GM18508 (cell line): ENCODE data around the gene IFITM2.
"Not testable (repeated sequence)": the region's sequence is repeated elsewhere in the genome, so short reads cannot be mapped to it uniquely, and the experiment has no call there.

Experiments
- ATAC-seq: cut with Tn5 transposase; IDR thresholded peaks from one replicate; pipeline ENCODE4 v1.9.1; 2021; ENCODE audit warnings: moderate number of reproducible peaks; ENCODE audit not compliant: insufficient read depth, unreplicated experiment

IFITM2 gene

DNA sequence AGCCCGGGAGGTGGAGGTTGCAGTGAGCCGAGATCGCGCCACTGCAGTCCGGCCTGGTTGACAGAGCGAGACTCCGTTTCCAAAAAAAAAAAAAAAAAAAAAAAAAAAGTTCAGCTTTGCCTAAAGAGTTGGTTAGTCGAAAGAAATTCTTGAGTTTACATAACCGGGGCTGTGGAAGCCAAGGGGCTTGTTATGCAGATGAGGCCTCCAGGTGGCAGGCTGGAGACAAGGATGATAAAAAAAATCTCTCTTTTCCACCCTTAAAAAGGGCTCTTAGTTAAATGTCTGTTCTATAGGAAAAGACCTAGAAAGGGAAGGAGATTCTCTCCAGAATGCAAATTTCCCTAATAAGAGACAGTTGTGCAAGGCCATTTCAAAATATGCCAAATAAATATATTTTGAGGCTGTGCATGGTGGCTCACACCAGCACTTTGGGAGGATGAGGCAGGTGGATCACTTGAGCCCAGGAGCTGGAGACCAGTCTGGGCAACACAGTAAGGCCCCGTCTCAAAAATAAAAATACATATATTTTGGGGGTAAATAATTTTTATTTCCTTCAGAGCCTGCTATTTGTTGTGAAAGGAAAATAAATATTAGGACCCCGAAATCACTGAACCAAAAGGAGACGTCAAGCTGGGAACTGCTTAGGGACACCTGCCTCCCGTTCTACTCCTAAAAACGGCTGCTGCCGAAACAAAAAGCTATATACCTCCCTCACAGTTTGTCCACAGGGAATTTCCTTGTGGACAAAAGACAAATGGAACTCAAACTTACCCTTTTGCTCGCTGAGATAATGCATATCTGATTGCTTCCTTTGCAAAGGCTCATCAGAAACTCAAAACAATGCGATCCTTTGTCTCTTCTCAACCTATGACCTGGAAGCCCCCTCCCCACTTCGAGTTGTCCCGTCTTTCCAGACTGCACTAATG, 2.4 kb upstream of the IFITM2 start:
- ATAC-seq, result no peak

GRCh38 chr11:305844-306211, 1.8 kb upstream of the IFITM2 start:
- ATAC-seq, result no peak

- ATAC-seq, result no peak
Observed at GRCh38 chr11:306645-307371, 808 bp upstream of the IFITM2 start.

GRCh38 chr11:308740-309665, 1.4 kb downstream of the IFITM2 start:
- ATAC-seq, result not testable (repeated sequence)

- not testable (repeated sequence) for ATAC-seq
Observed at GRCh38 chr11:309979-310572, 2.5 kb downstream of the IFITM2 start.

GRCh38 chr11:311013-311748, 3.6 kb downstream of the IFITM2 start:
- not testable (repeated sequence) for ATAC-seq

GRCh38 chr11:312092-312816, 4.6 kb downstream of the IFITM2 start:
- no peak for ATAC-seq

DNA sequence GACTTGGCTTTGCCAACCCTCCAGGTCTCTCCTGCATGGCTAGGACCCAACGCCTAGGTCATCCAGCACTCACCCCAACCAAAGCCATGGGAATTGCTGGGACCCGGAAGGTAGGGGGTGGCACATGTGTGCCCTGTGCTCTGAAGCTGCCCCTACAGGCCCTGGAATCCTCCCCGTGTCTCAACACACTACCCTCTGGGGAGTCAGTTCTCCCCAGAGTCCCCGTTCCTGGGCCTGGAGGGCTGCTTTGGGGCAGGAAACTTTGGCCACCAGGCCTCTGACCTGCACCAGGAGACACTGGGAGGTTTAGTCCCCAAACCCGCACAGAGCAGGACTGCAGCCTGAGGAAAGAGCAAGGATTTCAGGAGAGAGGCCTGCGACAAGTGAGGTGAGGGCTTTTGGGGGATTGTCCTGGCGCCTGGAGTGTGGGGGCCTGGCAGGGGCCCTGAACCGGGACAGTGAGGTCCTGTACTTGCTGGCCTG, 5.7 kb downstream of the IFITM2 start:
- ATAC-seq, result no peak

DNA sequence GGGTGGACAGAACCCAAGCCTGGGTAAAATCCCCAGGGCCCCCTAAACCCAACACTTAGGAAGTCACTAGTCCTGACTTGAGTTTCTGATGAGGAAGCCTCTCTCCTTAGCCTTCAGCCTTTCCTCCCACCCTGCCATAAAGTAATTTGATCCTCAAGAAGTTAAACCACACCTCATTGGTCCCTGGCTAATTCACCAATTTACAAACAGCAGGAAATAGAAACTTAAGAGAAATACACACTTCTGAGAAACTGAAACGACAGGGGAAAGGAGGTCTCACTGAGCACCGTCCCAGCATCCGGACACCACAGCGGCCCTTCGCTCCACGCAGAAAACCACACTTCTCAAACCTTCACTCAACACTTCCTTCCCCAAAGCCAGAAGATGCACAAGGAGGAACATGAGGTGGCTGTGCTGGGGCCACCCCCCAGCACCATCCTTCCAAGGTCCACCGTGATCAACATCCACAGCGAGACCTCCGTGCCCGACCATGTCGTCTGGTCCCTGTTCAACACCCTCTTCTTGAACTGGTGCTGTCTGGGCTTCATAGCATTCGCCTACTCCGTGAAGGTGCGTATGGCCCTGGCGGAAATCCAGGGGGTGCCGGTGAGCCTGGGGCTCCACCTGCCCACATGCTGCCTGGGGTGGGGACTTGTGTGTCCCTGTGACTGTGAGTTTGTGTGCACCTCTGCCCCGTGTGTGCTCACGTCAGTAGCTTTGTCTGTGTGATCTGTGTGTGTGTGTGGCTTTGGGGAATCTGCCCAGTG, 6.4 kb downstream of the IFITM2 start, which contains the start of gene IFITM1:
Gene IFITM1, plus strand, starts transcription at position 254 of the 767 bp plus-strand sequence. Its CDS starts 131 bp downstream, at position 385.
- ATAC-seq, result no peak

DNA sequence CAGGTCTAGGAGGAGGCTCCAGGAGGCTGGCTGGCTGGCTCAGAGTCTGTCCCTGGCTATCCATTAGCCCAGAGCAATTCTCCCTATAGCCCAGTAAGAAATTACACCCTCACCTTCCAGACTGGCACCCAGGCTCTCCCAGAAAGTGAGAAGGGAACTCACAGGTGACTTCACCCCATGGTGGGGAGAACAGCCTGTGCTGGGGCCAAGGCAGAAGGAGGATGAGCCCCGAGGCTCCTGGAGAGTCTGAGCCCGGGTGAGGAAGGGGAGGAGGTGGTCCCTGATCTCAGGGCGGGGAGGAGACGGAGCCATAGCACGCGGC, 6.9 kb downstream of the IFITM2 start:
- not testable (repeated sequence) for ATAC-seq

GRCh38 chr11:315051-315481, 7.5 kb downstream of the IFITM2 start:
- ATAC-seq, result no peak

DNA sequence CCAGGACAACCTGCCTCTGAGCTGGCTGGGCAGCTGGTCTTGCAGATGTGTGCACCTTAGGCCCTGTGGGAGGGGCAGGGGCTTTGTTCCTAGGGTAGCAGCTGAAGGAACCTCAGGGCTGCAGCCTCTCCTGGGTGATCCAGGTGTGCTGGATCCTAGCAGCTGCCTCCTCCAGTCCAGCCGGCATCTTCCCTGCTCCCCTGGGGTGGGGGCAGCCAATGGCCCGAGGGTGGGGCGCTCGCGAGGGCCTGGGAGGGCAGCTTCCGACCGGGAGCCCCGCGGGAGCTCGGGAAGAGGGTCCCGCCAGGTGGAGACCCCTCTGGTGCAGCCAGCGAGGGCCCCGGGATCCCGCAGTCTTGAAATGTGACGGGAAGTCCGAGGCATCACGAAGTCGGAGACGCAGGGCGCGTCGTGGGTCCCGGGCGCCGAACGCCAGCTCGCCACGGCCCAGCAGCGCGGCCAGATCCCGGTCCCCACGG, 7.9 kb downstream of the IFITM2 start:
- no peak for ATAC-seq

DNA sequence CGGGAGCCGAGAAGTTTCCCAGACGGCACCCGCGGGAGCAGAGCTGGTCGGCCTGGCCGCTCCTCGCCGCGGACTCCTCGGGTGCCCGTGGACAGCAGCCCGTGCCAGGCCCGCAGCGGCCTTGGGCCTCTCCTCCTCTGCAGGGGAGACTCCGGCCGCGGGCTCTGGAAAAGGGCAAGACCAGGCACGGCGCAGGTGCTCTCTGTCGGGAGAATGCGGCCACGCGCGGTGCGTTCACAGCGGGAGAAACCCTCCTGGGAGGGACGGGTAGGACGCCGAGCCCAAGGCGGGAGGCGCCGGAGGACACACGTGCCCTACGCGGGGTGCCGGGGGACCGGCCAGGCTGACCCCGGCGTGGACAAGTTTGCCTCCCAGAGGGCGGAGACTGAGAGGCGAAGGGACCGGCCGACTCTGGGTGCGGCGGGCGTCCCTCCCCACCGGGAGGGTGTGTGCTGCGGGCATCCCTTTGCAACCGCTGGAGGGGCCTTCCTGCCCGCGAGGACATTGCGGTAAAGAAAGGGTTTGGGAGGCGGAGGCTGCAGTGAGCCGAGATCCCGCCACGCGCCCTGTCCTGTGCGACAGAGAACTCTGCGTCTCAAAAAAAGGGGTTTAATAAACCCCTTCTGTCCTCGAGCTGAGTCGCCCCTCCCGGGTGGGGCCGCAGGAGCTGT, 8.6 kb downstream of the IFITM2 start:
- ATAC-seq, result no peak

GRCh38 chr11:316891-317301, 9.3 kb downstream of the IFITM2 start:
- no peak for ATAC-seq

- not testable (repeated sequence) for ATAC-seq
Observed at GRCh38 chr11:317668-318404, 10.2 kb downstream of the IFITM2 start.

- ATAC-seq, result not testable (repeated sequence)
Observed at GRCh38 chr11:318405-319120, 10.9 kb downstream of the IFITM2 start.
